NCI-H69 (cell line): ENCODE measurements around the gene NUDT11.
"Not testable (repeated sequence)": the region's sequence is repeated elsewhere in the genome, so short reads cannot be mapped to it uniquely, and the experiment has no call there.

Experiments
- DNase-seq: peaks from one replicate; lab custom pipeline; 2025; lab: John Stamatoyannopoulos, UW

Gene NUDT11

GRCh38 chrX:51496501-51497291 is at the start of gene NUDT11:
Gene NUDT11 (minus strand): TSS chrX:51496592. CDS start chrX:51496444, 148 bp downstream.
- peak; percentile 34 for DNase-seq

- no peak for DNase-seq
Observed at GRCh38 chrX:51520393-51520792, 24.0 kb upstream of the NUDT11 start.

GRCh38 chrX:51519131-51519530 is 22.7 kb upstream of the NUDT11 start:
- not testable (repeated sequence) for DNase-seq

- no peak for DNase-seq
Observed at GRCh38 chrX:51507551-51507950, 11.2 kb upstream of the NUDT11 start.

GRCh38 chrX:51495701-51496488 is 497 bp downstream of the NUDT11 start:
- peak; percentile 0 for DNase-seq

GRCh38 chrX:51494409-51494808 is 2.0 kb downstream of the NUDT11 start:
- no peak for DNase-seq

- no peak for DNase-seq
Observed at GRCh38 chrX:51487960-51488267, 8.5 kb downstream of the NUDT11 start.

- no peak for DNase-seq
Observed at GRCh38 chrX:51484616-51485015, 11.8 kb downstream of the NUDT11 start.

- DNase-seq = not testable (repeated sequence)
Observed at GRCh38 chrX:51482411-51482810, 14.0 kb downstream of the NUDT11 start.

GRCh38 chrX:51476930-51477329 is 19.5 kb downstream of the NUDT11 start:
- DNase-seq = no peak

- DNase-seq = no peak
Observed at GRCh38 chrX:51463322-51463721, 33.1 kb downstream of the NUDT11 start.

GRCh38 chrX:51461053-51462044 is 35.0 kb downstream of the NUDT11 start:
- peak; percentile 40 for DNase-seq

- peak; percentile 29 for DNase-seq
Observed at GRCh38 chrX:51459125-51459524, 37.3 kb downstream of the NUDT11 start.

GRCh38 chrX:51456814-51457213 is 39.6 kb downstream of the NUDT11 start:
- no peak for DNase-seq

GRCh38 chrX:51456246-51456645 is 40.1 kb downstream of the NUDT11 start:
- no peak for DNase-seq

GRCh38 chrX:51440365-51440764 is 56.0 kb downstream of the NUDT11 start:
- no peak for DNase-seq
